GM18499 (cell line): ENCODE results near the gene TRIM33.
"Not testable (repeated sequence)": the region's sequence is repeated elsewhere in the genome, so short reads cannot be mapped to it uniquely, and the experiment has no call there.

Experiments used
- ATAC-seq: cut with Tn5 transposase; IDR thresholded peaks from one replicate; pipeline ENCODE4 v1.9.1; 2021; ENCODE audit warnings: moderate number of reproducible peaks; ENCODE audit not compliant: insufficient read depth, unreplicated experiment

The TRIM33 gene

DNA sequence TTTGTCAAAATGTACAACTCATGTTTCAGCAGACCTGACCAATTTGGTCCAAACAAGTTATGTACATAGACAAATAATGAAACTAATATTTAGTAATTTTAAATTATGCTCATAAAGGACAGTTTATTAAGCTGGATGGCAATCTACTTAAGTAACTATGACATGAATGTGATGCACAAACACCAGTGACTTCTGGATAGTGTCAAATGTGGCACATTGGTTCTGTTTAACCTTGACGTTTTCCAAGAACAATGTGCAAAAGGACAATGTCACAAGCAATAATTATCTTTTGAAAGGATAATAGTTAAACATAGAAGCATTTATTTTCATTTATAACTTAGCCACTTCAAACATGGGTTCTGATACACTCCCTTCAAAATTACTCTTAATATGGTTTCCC lies 80.0 kb downstream of the TRIM33 start:
- ATAC-seq = no peak

- ATAC-seq = no peak
Observed at GRCh38 chr1:114428083-114428754, 82.8 kb downstream of the TRIM33 start.

DNA sequence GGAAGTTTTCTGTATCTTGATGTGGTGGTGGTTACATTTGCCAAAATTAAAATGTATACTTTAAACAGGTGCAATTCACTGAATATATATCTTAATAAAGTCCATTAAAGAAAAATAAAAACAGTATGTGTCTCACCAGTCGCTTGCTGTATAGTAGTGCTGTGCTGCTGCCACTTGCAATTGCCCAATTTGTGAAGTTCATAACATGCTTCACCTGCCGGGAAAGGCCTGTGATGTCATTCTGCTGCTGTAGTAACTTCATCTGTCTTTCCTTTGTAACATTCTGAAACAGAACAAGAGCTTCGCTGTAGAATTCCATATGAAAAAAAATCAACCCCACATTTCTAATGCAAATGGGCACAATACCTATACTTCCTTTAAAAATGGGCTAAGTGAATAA lies 83.4 kb downstream of the TRIM33 start:
- no peak for ATAC-seq

GRCh38 chr1:114423455-114423854 lies 87.5 kb downstream of the TRIM33 start:
- no peak for ATAC-seq

- not testable (repeated sequence) for ATAC-seq
Observed at GRCh38 chr1:114418948-114419347, 92.1 kb downstream of the TRIM33 start.

GRCh38 chr1:114397601-114398000 lies 113.4 kb downstream of the TRIM33 start:
- no peak for ATAC-seq

DNA sequence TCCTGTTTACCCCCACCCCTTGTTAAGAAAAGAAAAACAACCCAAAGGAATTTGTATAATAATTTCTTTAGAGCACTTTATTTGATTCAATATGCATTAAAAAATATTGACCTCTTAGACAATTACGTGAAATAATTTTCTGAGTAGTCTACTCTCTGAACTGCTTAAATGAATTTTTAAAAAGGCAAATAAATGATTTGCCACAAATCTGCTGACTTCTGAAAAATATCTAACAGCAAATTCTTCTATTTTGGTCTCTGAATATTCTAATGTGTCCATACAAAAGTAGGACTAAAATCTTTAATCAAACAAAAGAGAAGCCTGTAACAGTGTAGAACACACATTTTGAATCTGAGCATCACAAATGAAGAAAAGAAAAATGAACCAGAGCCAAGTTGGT lies 115.1 kb downstream of the TRIM33 start:
- no peak for ATAC-seq

DNA sequence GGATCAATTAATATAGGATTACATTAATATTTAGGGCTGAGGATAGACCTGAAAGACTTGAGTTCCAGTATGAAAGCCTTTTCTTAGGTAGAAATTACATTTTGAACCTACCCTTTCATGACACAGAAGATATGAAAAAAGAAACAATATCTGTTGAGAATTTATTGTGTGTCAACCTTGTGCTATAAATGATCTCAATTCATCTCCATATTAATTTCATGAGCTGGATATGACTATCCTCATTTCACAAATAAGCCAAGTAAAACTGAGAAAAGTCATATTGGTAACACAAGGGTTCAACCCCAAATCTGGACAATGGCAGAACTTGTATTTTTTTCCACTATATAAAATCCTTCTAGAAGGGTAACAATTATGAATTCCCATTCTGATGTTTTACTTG lies 120.0 kb downstream of the TRIM33 start:
- ATAC-seq = no peak

DNA sequence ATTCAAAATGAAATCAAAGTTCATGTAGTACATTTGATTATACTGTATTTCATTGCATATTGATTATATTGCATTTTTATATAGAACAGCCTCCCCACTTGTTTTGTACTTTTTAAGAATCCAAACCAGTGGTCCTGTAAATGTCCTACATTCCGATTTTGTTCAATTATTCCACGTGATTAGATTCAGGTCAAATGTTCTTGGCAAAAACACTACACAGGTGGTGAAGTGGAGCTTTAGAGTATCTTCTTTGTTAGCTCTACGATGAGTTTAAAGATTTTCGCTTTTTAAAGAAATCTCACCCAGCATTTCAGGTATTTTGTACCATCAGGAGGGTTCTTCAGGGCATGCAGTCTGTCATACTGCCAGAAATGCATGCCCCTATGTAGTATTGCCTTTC lies 120.6 kb downstream of the TRIM33 start:
- ATAC-seq = no peak

GRCh38 chr1:114388432-114389003 lies 122.5 kb downstream of the TRIM33 start:
- ATAC-seq = no peak

- not testable (repeated sequence) for ATAC-seq
Observed at GRCh38 chr1:114387585-114387984, 123.4 kb downstream of the TRIM33 start.

DNA sequence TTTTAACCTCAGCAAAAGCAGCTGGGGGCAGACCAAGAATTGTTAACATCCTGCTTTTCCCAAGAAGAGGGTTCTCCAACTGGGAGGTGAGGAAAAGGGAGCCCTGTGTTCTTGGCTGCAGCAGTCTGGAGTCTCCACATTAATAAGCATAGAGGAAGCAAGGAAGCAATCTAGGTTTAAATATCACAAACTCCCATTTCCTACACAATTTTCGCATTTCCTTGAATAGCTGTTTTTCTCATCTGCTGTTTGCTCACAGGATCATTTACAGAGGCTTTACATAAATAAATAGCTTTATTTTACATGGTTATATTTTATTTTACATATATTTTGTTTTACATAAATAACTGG lies 124.0 kb downstream of the TRIM33 start:
- no peak for ATAC-seq

DNA sequence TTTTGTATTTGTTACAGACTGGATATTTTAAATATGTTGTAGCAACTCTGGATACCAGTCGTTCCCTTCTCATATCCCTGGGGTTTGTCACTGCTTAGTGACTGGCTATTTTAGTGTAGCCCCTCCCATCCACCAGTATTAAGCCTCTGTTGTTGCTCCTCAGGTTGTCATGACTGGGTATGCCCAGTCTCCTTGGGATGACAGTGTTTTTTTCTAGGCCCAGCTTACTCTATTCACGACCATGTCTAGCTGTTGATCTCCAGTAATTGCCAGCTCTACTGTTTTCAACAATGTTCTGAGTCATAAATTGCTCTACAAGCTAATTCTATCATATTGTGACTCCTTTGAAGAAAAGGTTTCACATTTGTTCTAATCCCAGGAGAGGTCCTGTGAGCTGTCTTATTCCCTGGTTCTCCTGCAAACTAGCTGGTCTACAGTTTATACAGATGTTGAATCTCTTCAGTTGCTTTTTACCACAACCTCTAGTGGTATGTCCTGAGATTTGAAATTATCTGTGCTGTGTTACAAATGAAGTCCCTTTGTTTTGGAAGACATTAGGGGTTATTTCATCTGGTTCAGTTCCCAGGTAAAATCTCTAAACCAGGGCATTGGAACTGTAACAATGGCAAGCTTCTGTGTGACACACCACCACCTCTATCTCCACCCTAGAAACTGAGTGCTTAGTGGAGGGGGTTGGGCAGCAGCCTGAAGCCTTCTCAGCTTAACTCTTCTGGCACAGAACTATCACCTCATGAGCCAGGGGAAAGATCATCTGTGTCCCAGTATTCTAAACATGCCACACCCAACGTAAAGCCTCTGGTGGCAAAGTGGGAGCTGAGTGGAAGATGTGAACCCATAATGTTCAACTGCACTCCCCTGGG lies 124.6 kb downstream of the TRIM33 start:
- no peak for ATAC-seq

DNA sequence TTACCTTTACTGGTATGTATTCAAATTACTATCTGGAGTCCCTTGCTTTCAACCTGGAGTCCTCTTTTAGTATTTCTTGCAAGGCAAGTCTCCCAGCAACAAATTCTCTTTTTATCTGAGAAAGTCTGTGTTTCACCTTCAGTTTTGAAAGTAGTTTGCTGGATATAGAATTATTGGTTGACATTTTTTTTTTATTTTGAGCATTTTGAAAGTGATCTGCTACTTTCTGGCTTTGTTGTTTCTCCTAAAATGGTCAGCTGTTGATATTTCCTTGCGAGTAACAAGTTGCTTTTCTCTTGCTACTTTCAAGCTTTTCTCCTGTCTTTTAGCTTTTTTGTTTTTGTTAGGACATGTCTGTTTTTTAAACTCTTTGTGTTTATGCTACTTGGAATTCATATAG lies 126.1 kb downstream of the TRIM33 start:
- ATAC-seq = no peak

- no peak for ATAC-seq
Observed at GRCh38 chr1:114379987-114380386, 131.0 kb downstream of the TRIM33 start.

GRCh38 chr1:114379358-114379757 lies 131.6 kb downstream of the TRIM33 start:
- ATAC-seq = no peak

GRCh38 chr1:114377356-114377755 lies 133.6 kb downstream of the TRIM33 start:
- no peak for ATAC-seq

DNA sequence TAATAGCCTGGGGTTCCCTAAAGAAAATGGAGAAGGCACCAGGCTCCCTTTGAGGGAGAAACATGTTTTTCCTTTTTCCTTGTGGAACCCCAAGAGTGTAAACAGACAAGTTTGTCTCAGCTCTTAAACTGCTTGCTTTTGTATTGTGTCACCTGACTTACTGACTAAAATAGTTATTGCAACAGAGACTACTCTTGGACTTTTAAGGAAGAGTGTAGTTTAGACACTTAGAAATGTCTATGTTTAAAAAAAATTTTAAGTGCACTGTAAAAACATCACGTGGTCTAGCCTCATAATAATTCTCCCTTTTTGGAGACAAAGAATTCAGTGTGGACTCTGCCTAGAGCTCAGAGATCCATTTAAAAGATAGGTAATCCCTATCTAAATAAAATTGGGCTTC lies 141.1 kb downstream of the TRIM33 start:
- no peak for ATAC-seq

DNA sequence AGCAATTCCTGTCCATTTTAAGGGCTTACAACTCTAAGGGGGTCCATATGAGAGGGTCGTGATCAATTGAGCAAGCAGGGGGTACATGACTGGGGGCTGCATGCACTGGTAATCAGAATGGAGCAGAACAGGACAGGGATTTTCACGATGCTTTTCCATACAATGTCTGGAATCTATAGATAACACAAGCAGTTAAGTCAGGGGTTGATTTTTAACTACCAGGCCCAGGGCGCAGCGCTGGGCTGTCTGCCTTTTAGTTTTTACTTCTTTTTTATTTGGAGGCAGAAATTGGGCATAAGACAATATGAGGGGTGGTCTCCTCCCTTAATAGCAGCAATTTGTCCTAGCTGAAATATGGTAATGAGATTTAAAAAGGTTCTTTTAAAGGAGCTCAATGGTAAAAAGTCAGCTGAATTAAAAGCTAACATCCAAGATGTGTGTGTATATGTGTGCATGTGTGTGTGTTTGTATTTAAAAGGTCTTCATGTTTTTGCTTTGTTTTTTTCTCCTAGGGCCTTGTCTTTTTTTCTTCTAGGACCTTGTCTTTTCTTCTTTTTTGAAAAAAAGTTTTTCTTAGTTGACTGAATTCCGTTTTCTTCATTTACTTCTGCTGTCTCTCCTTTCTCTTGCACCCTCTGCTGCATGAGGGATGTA lies 141.6 kb downstream of the TRIM33 start:
- ATAC-seq = not testable (repeated sequence)

- ATAC-seq = no peak
Observed at GRCh38 chr1:114368560-114369255, 142.3 kb downstream of the TRIM33 start.
